HG02678 (cell line): ENCODE results near the gene KCNA3.

Experiments
- ATAC-seq: cut with Tn5 transposase; IDR thresholded peaks from one replicate; pipeline ENCODE4 v1.9.1; 2021; ENCODE audit warnings: mild to moderate bottlenecking, moderate library complexity; ENCODE audit not compliant: unreplicated experiment

The KCNA3 gene

DNA sequence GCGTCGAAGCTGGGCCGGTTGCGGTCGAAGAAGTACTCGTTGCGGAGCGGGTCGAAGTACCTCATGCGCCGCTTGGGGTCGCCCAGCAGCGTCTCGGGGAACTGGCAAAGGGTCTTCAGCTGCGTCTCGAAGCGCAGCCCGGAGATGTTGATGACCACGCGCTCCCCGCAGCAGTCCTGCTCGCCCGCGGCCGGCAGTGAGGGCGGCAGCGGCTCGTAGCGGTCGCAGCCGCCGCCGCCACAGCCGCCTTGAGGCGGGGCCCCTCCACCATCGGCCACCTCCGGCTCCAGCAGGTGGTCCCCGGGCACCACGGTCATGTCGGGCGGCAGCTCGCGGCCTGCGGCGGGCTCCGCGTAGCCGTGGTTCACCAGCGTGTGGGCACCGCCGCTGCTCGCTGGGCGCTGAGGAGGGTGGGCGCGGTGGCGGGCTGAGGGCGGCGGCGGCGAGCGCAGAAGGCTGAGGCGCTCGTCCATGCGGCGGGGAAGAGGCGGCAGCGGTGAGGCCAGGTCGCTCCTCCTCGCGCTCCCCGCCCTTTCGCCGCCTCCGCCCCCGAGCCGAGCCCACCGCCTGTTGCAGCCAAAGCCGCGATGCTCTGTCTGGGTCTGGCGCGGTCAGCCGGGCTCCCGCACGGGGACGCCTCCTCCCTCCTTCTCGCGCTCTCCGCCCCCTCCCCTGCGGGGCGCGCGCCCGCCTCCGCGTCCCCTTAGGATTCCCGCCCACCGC is at the start of gene KCNA3:
TSS of gene KCNA3 (minus strand) at position 604 of the 723 bp plus-strand sequence. CDS start at position 473, 131 bp downstream.
- peak; percentile 42 for ATAC-seq

DNA sequence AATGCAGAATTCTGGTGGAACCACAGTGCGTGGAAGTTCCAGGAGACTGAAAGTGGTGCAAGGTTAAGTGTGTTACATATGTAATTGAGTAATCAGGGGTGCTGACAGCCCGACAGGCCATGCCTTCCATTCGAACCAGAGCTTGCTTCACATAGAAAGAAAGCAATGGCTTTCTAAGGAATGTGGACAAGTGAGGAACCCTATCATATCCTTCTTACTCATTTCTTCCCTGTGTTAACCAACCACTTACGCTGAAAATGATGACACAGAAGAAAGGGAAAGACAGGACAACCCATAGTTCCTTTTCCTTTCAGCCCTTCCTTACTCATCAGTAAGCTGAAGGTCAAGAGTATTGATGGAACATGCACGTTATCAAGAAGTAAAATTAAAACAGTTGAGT is 48.1 kb upstream of the KCNA3 start:
- no peak for ATAC-seq

DNA sequence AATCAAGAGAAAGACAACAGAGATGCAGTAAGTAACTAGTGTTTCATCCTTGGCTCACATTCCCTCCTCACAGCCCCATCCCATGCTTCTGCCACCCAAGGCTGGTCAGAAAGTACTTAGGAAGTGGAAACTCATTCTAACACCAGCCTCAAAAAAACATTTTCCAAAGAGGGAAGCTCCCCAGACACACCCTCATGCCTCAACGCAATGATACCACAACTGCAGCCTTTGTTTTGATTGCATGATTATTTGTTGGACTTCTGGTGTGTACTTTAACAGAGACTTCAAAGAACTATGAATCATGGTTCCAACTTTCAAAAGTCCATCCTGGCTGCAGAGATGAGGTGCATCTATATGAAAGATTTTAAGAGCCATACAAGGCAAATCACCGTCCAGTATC is 45.2 kb upstream of the KCNA3 start:
- no peak for ATAC-seq

DNA sequence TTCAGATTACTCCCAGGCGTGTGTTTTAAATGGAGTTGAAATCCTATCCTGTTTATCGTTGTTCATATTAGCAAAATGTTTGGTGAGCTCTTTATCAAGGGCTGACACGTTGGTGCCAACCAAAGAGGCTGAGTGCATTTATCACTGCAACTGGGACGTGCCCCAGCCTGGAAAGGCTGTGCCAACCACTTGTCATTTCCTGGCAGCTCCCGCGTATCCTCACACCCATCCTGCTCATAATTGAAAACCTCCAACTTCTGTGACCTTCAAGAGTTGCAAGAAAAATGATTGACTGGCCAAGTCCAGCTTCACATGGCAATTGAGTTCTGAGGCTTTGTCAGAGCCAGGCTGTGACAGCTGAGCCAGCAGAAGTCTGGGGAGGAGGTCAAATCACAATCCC is 43.7 kb upstream of the KCNA3 start:
- no peak for ATAC-seq

DNA sequence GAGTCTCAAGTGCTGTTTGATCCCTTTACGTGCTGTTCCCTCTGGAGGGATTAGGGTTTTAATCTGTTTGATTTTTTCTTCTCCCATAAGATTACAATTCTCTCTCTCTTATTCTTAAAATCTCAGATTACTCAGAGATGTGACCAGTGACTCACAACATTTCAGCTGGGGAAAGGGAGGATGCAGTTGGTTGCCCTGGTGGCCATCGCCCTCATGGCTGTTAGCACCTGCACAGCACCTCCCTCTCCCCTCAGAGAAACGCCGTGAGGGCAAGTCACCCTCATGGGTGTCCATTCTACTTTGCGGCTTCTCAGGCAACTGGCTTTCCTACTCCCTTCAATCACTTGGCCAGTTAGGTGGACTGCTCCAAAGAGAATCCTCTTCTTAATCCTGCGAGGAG is 42.4 kb upstream of the KCNA3 start:
- ATAC-seq, result no peak

DNA sequence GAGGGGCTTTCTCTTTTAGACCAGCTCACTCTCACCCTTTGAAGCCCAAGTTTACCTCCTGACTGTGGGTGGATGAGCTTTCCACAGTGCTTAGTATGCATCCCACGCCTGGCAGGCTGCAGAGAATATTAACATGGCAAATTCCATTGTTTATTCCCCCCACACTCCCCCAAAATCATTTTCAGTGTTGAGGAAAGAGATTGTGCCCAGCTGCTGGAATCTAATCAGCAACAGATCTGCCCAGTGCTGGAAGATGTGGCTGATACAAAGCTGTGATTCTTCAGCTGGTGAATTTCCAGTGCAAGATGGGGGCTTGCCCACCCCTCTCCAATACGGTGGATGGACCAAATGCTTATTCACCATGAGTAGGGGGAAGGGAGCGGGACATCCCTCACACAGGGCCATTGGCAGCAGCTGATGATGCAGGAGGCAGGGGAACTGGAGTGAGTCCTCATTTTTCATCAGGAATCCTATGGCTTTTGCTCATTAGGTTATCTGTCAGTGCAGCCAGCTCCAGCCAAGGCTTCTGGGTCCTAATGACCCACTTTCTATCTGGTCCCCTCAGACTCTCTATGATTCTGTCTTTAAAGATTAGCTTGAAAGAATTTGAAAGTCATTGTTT is 39.7 kb upstream of the KCNA3 start:
- no peak for ATAC-seq

DNA sequence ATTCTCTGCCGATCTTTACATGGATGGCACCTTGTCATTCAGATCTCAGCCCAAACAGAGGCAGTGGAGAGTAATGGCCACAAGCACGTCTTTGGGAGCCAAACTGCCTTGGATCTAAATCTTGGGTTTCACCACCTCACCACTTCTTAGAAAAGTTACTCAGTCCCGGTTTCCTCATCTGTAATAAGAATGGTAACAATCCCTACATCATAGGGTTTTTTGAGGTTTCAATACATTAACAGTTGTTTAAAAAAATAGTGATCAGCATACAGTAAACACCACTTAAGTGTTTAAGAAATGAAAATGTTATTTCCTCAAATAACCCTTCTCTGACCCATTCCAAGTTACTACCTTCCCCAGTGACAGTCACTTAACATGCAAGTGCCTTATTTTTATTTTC is 38.5 kb upstream of the KCNA3 start:
- ATAC-seq, result no peak

DNA sequence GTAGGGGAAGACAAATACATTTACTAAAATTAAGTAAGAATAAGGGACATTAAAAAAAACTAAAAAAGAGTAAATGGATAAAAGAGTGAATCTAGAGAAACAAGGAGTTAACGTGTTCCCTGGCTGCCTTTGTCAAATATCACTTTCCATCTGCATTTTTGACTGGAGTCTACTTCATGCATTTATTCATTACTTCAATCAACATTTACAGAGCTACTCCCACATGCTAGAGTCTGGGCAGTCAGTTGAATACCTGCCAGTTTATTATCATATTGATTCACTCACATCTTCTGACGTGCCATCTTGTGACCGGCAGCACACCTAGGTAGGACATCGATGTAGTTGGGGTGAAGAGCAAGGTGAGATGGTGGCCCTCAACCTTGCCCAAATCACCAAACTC is 35.6 kb upstream of the KCNA3 start:
- no peak for ATAC-seq

DNA sequence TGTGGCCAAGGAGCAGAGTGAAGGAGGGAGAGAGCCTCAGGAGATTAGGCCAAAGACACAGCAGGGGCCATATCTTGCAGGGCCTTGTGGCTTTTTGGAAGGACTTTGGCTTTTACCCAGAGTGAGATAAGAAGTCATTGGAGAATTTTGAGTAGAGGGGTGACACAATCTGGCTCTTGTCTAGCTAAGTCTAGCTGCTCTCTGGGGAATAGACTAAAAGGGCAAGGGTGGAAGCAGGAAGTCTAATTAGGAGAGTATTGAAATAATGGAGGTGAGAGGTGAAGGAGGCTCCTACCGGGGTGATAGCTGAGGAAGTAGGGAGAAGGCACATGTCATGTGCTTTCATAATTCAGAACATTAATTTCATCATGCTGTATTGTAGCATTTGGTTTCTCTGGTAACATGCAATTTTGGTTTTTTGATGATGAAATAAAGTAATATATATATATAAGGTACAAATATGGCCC is 34.3 kb upstream of the KCNA3 start:
- ATAC-seq, result no peak

DNA sequence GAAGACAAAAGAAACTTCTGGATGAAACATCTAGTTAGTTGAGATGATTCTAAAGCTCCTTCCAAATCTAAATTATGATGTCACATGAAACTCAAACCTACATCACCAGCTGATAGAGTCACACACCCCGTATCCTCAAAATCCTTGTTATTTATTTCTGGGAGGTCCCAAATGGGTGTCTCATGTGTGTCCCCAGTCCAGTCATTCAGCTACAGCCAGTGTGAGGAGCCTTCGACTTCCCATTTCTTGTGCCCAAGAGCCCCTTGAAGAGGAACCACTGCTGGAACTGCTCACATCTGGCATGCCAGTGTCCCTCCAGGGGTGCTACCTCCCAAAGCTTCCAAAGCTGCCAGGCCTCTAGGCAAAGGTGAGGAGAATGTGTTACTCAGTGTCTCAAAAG is 32.5 kb upstream of the KCNA3 start:
- ATAC-seq, result no peak

DNA sequence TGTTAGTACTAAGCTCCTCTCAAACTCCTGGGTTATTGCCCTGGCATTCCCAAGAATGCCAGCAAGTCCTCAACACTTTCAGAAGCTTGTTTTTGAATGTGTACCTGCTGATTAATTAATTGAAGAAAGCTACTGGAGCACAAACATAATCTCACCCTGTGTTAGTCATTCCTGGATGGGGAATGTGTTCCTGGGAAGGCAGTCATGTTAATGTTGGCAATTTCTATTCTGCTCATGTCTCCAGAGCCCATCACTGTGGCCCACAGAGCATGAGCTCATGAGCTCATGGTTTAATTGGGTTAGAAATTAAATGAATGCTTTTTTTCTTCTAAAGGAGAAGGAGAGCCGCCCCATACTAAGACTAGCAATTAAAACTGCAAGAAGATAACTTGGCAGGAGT is 31.9 kb upstream of the KCNA3 start:
- no peak for ATAC-seq

DNA sequence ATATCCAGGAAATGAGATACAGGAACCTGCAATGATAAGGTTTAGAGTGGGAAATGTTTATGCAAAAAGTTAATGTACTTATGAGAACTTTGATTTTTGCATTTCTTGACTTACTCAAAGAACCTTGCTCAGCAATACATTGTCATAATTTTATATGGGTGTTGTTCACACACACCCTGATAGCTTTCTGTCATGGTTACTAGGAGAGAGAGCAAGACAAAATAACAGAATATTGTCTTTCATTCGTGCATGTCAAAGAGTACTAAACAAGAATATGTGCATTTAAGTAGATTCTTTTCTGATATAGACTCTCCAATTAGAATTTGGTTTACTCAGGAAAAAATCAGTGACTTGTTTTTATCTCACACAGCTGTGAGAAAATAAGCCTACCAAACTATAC is 27.5 kb upstream of the KCNA3 start:
- no peak for ATAC-seq

DNA sequence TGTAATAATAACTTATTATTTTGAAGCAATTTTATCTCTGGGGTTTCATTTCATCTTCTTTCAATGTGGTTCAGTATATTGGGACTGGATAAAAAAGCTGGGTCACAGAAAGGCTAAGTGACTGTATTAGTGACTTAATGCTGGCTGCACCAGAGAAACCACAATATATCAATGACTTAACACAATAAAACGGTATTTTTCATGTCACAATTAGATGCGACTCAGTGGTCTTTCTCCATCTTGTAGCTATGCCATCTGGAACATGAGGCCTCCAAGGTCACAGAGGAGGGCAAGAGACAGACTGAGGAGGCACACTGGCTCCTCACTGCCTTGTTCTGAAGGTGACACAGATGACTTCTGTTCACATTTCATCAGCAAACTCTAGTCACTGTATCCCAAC is 26.0 kb upstream of the KCNA3 start:
- ATAC-seq, result no peak

DNA sequence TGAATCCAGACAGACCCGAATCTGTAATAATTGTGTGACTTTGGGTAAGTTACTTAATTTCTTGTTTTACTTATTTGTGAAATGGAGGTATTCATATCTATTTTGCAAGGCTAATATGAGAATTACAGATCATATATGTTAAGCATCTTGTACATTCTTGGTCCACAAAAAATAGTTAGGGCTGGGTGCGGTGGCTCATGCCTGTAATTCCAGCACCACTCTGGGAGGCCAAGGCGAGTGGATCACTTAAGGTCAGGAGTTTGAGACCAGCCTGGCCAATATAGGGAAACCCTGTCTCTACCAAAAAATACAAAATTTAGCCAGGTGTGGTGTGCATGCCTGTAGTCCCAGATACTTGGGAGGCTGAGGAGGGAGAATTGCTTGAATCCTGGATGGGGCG is 22.9 kb upstream of the KCNA3 start:
- ATAC-seq, result no peak

DNA sequence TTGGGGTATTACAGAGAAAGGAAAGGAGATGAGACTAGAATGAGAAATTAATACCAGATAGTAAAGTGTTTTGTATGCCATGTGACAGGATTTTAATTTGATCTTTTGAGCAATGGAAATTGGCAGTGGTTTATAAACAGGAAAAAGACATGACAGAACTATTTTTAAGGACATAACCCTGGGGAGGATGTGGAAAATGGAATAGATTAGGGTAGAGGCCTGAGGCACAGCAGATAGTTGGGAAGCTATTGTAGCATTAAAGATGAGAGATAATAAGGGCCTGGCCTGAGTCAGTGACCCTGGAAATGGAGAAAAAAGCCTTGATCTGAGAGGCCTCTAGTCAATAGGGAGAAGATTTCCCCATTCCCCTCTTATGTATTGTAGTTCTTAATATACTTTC is 22.1 kb upstream of the KCNA3 start:
- no peak for ATAC-seq

DNA sequence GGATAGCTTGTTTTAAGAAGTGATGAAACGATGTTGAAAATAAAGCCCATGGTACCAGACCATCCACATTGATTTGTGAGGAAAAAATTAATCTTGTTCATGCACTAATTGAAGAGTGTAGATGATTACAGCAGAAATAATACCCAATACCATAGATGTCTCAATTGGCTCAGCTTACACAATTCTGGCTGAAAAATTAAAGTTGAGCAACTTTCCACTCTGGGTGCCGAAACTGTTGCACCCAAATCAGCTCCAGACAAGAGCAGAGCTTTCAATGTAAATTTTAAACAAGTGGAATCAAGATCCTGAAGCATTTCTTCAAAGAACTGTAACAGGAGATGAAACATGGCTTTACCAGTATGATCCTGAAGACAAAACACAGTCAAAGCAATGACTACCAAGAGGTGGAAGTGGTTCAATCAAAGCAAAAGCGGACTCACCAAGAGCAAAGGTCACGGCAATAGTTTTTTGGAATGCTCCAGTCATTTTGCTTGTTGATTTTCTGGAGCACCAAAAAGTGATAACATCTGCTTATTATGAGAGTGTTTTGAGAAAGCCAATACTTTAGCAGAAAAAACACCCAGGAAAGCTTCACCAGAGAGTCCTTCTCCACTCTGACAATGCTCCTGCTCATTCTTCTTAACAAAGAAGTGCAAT is 16.1 kb upstream of the KCNA3 start:
- ATAC-seq, result no peak

DNA sequence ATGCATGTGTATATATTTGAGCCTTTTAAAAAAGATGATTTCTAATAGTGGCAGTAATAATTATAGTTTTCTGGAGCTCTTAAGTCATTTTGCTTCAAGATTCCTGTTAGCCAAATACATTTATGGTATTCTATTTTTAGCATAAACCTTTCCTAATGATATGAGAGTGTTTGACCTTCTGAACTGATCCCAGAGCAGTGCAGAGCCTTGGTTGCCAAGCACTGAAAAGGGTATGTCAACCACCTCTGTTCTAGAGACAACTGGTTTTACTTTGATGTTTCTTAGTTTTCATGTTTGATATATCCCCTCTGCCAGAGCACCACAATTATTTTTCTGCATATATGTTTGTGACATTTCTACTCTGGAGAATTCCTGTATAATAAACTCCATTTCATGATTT is 15.1 kb upstream of the KCNA3 start:
- no peak for ATAC-seq

DNA sequence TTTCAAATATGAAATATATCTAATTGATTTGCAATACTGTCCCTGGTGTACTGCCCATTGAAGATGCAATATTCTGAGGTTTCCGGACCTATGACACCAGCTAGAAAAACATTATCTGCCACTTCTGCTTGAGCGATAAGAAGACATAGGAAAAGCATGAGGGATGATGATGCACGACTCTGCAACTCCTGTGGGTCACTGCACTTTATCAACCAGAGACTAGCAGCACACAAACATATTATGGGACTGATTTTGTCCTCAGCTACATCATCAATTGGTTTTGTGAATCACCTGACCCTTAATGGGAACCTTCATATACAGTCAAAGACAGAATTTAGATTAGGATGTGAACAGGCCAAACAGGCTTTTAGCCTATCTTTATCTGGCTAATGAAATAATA is 13.8 kb upstream of the KCNA3 start:
- ATAC-seq, result no peak

DNA sequence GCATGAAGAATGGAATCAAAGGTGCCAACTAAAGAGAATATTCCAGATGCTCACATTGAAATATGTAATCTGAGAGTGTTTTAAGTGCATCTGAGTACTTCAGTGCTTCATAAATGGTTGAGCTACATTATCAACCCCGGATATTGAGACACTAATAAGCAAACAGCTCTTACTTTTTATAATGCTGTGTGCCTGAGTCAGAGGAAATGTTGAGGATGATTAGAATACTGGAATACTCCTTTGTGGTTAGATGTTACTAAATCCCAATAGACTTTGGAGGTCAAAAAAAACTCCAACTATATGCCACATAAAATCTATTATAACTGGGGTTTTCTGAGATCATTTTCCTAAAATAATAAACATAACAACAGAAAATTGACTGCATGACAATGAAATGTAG is 12.5 kb upstream of the KCNA3 start:
- no peak for ATAC-seq

DNA sequence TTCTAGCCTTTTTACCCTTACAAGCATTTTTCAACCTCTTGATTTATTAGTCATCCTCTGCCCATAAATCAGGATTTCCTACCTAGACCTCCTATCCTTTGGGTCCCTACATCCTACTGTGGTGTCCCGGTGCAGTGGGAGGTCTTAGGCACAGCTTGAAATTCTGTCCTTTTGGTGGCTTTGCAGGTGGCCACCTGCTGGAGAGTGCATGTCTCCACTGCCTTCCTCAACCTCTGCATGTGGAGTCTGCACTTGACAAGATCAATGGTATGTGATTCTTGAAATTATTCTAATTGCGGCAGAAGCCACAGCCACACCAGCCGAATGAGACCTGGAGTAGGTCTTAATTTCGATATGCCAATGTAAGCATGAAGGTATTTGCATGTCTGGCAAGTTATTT is 11.4 kb upstream of the KCNA3 start:
- ATAC-seq, result no peak

DNA sequence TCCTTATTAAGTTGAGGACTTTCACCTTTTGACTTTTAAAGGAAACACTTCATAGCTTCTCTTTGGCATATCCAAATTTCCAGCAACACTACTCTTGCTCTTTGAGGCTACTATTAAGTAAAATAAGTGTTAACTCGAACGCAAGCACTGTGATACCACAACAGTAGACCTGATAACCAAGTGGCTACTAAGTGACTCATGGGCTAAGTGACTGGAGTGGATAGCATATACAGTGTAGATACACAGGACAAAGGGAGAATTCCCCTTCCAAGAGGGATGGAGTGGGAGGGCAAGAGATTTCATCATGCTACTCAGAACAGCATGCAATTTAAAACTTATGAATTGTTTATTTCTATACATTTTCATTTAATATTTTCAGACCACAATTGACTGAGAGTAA is 9.8 kb upstream of the KCNA3 start:
- no peak for ATAC-seq

DNA sequence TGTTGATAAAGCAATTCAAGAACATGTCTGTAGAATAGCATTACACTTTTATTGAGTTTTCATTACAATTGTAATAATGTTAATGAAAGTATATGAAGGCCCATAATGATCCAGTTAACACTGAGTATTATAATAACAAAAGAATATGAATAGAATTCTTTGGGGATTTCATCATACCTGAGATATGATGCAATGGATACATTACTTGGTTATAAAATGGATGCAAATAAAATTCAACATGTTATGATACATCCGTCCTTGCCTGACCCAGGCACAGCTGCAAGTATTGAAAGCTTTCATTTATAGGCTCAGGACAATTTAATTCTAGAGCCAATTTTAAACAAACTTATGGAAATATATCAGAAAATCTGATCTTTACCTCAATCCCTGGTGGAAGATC is 8.2 kb upstream of the KCNA3 start:
- no peak for ATAC-seq
